ENCODE data around the gene RPL3. TPM values are rescaled to one million over a fixed set of nuclear protein-coding genes. Genes with fewer than 3 reads are reported as not detected.

RPL3 gene
- total RNA-seq (2,562 and 2,665 TPM in 2 replicates), polyA plus RNA-seq (5,111 and 5,418 TPM in 2 replicates), polyA minus RNA-seq (5,002 and 6,330 TPM in 2 replicates)
- total RNA-seq (2013): 2,946 TPM

DNA sequence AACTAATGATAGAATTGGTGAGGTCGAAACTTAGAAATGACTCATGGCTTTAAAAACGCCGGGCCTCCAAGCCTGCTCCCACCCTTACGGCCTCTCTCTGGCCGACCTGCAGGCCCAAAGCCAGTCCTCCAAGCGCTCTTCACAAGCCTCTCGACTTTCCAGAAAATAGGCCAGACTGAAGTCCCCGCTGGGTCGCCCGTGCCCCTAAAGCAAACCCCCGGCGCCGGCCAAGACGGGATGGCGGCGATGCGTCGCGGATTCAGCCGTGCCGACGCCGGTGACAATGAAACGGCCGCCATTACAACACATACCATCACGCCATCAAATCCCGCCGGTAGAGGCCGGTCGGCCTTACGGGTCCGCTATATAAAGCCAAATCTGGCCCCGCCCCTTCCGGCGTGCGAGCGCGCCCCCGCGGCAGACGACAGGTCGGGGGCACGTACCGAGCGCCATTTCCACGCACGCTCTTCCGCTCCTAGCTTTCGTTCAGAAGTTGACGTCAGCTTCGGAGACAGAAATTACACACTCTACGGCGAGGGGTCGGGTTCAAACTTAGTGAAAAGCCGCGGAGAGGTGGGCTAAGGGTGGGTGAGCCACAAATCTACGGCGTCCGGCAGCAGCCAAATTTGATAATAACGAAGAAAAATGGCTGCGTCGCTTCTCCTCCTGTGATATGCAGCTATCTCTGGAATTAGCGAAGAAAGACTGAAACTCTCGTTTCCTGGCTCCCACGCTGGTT, at the start of gene RPL3:
Gene RPL3, minus strand, starts transcription at position 340 of the 739 bp plus-strand sequence. Its CDS starts 26 bp downstream, at position 314.
- H3K4me2 ChIP-seq (replicated peaks; ENCODE audit: low read depth, low read length, poor library complexity, severe bottlenecking): peak within 1 kb of the TSS; percentile 98
- H3K27me3 Mint-ChIP-seq: no peaks in the 10 kb centered on the region
- H3K79me2 ChIP-seq (ENCODE audit: control insufficient read depth, insufficient read depth, low read length): peaks cover 30% of the 10 kb centered on the region
- H3K36me3 ChIP-seq (replicated peaks in 1 of 2; ENCODE audit: control extremely low read depth in 1 of 2, control insufficient read depth in 1 of 2, extremely low read depth in 1 of 2, insufficient read depth in 2 of 2, low read length in 1 of 2): peaks cover 2 to 42% of the 10 kb centered on the region in 2 experiments
- H3K4me1 ChIP-seq (ENCODE audit: control insufficient read depth in 2 of 2, insufficient read depth in 2 of 2, low read length in 2 of 2): peaks cover 27 to 38% of the 10 kb centered on the region in 2 donors
- H3K9me3 ChIP-seq (ENCODE audit: control extremely low read depth in 1 of 3, control insufficient read depth in 2 of 3, insufficient read depth in 1 of 3, low read length in 2 of 3): no peaks in the 10 kb centered on the region
- ATAC-seq (ENCODE audit: low read depth) (peak; percentile 86), DNase-seq (peak; percentile 100)
- peak within 1 kb of the TSS; percentile 91 for H3K9ac ChIP-seq (ENCODE audit: low read length)
- WGBS (ENCODE audit: insufficient coverage): under 1% methylated on average over 65 of the region's 65 CpGs
- H3K9me3 Mint-ChIP-seq (ENCODE audit: insufficient read depth): no peaks in the 10 kb centered on the region
- peak within 1 kb of the TSS; percentile 99 for H3K4me3 Mint-ChIP-seq
- H4K20me1 ChIP-seq (ENCODE audit: control insufficient read depth, insufficient read depth, low read length, poor library complexity, severe bottlenecking): peaks cover 45% of the 10 kb centered on the region
- H3K4me3 ChIP-seq (ENCODE audit: control extremely low read depth in 1 of 5, extremely low read depth in 1 of 5, insufficient read depth in 1 of 5, low read depth in 2 of 5, low read length in 4 of 5): peak within 1 kb of the TSS; percentile 80 to 99 (median 85)
- peaks cover 38% of the 10 kb centered on the region for H3K4me1 Mint-ChIP-seq
- ChIA-PET CTCF (interaction anchor here (0.6 to 7.9 kb wide), 23 partner anchors 9 to 1712 kb away, joined by 3 to 171 read pairs (median 5); partner anchors contain the start of genes ATF4, CBX6, CBX7 and MIEF1), POLR2A (interaction anchor here (0.6 to 3.1 kb wide), 30 partner anchors 9 to 725 kb away, joined by 3 to 40 read pairs (median 4); partner anchors contain the start of genes ATF4, CBX6, CBX7 and RPS19BP1)
- H3K27ac Mint-ChIP-seq: peak within 1 kb of the TSS; percentile 98
- TF ChIP-seq EZH2 (IDR thresholded peaks at IDR 0.05; ENCODE audit: borderline replicate concordance, insufficient read depth, low read depth, low read length, poor library complexity, severe bottlenecking): no peak
- TF ChIP-seq, protein P1, sequence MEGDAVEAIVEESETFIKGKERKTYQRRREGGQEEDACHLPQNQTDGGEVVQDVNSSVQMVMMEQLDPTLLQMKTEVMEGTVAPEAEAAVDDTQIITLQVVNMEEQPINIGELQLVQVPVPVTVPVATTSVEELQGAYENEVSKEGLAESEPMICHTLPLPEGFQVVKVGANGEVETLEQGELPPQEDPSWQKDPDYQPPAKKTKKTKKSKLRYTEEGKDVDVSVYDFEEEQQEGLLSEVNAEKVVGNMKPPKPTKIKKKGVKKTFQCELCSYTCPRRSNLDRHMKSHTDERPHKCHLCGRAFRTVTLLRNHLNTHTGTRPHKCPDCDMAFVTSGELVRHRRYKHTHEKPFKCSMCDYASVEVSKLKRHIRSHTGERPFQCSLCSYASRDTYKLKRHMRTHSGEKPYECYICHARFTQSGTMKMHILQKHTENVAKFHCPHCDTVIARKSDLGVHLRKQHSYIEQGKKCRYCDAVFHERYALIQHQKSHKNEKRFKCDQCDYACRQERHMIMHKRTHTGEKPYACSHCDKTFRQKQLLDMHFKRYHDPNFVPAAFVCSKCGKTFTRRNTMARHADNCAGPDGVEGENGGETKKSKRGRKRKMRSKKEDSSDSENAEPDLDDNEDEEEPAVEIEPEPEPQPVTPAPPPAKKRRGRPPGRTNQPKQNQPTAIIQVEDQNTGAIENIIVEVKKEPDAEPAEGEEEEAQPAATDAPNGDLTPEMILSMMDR (IDR thresholded peaks at IDR 0.05): no peak
- H3K27ac ChIP-seq (ENCODE audit: low read length in 2 of 2): peak within 1 kb of the TSS; percentile 90 to 95
- H3K27me3 ChIP-seq (replicated peaks in 1 of 4; ENCODE audit: control extremely low read depth in 1 of 4, control insufficient read depth in 3 of 4, insufficient read depth in 4 of 4, low read length in 3 of 4): no peaks in the 10 kb centered on the region
- H2AFZ ChIP-seq (ENCODE audit: insufficient read depth, low read depth, low read length, poor library complexity, severe bottlenecking): peak within 1 kb of the TSS; percentile 100
- intact Hi-C loops (cut with micrococcal nuclease): loop anchor here (1.0 to 5.0 kb wide), 8 partner anchors 33 to 612 kb away; partner anchors contain the start of genes ATF4, CBX7, GTPBP1 and RPS19BP1

- Mint-ChIP-seq H3K27ac (peak overlapping the region; percentile 41), H3K9me3 (ENCODE audit: insufficient read depth) (no peaks in the 10 kb centered on the region), H3K4me1 (peaks cover 43% of the 10 kb centered on the region), H3K4me3 (no peak overlapping the region), H3K27me3 (no peaks in the 10 kb centered on the region)
- ATAC-seq (ENCODE audit: low read depth): no peak
- 88% methylated on average over 5 of the region's 6 CpGs for WGBS (ENCODE audit: insufficient coverage)
- Histone ChIP-seq H3K9me3 (ENCODE audit: control extremely low read depth in 1 of 3, control insufficient read depth in 2 of 3, insufficient read depth in 1 of 3, low read length in 2 of 3) (peaks cover 0 to 16% (median 4%) of the 10 kb centered on the region in 3 donors), H4K20me1 (ENCODE audit: control insufficient read depth, insufficient read depth, low read length, poor library complexity, severe bottlenecking) (no peaks in the 10 kb centered on the region), H2AFZ (ENCODE audit: insufficient read depth, low read depth, low read length, poor library complexity, severe bottlenecking) (peak overlapping the region; percentile 60), H3K4me1 (ENCODE audit: control insufficient read depth in 2 of 2, insufficient read depth in 2 of 2, low read length in 2 of 2) (peaks cover 17 to 25% of the 10 kb centered on the region in 2 donors), H3K4me2 (replicated peaks; ENCODE audit: low read depth, low read length, poor library complexity, severe bottlenecking) (no peak overlapping the region), H3K36me3 (replicated peaks in 1 of 2; ENCODE audit: control extremely low read depth in 1 of 2, control insufficient read depth in 1 of 2, extremely low read depth in 1 of 2, insufficient read depth in 2 of 2, low read length in 1 of 2) (no peaks in the 10 kb centered on the region), H3K9ac (ENCODE audit: low read length) (no peak overlapping the region), H3K27me3 (replicated peaks in 1 of 4; ENCODE audit: control extremely low read depth in 1 of 4, control insufficient read depth in 3 of 4, insufficient read depth in 4 of 4, low read length in 3 of 4) (no peaks in the 10 kb centered on the region), H3K27ac (ENCODE audit: low read length in 2 of 2) (no peak overlapping the region), H3K4me3 (ENCODE audit: control extremely low read depth in 1 of 5, extremely low read depth in 1 of 5, insufficient read depth in 1 of 5, low read depth in 2 of 5, low read length in 4 of 5) (no peak overlapping the region), H3K79me2 (ENCODE audit: control insufficient read depth, insufficient read depth, low read length) (peaks cover 3% of the 10 kb centered on the region)
- no peak for TF ChIP-seq EZH2 (IDR thresholded peaks at IDR 0.05; ENCODE audit: borderline replicate concordance, insufficient read depth, low read depth, low read length, poor library complexity, severe bottlenecking)
- TF ChIP-seq, protein P1 (IDR thresholded peaks at IDR 0.05): no peak
- intact Hi-C loops (cut with micrococcal nuclease): no loop called here
- ChIA-PET CTCF (no interaction called here), POLR2A (no interaction called here)
- DNase-seq: no peak
Observed at GRCh38 chr22:39369186-39369585, 49.8 kb upstream of the RPL3 start.

All from B cell (primary cell).